HG03342 (cell line): ENCODE data around the gene HNF1A.
"Not testable (repeated sequence)": the region's sequence is repeated elsewhere in the genome, so short reads cannot be mapped to it uniquely, and the experiment has no call there.

Source experiments
- ATAC-seq: cut with Tn5 transposase; IDR thresholded peaks from one replicate; pipeline ENCODE4 v1.9.1; 2021; ENCODE audit warnings: mild to moderate bottlenecking, moderate library complexity; ENCODE audit not compliant: unreplicated experiment

The HNF1A gene

GRCh38 chr12:121043067-121043466 is 64.7 kb downstream of the HNF1A start:
- no peak for ATAC-seq

- not testable (repeated sequence) for ATAC-seq
These were observed 69.1 kb downstream of the HNF1A start for GRCh38 chr12:121047400-121047799.

- no peak for ATAC-seq
These were observed 70.1 kb downstream of the HNF1A start for GRCh38 chr12:121048442-121048841.

- no peak for ATAC-seq
These were observed 72.4 kb downstream of the HNF1A start for GRCh38 chr12:121050725-121051124.
